IPS-20b (cell line): ENCODE results near the gene BMAL1.
A peak's percentile ranks its signal among the peaks of the same experiment; 100 is the strongest.
"Not testable (repeated sequence)": the region's sequence is repeated elsewhere in the genome, so short reads cannot be mapped to it uniquely, and the experiment has no call there.

Experiments
- H3K27ac ChIP-seq: one replicate; pipeline ENCODE4 v1.5.1; 2013; ENCODE audit warnings: low read length
- H3K27me3 ChIP-seq: 2 replicates; pipeline ENCODE4 v1.6.1; 2013; ENCODE audit warnings: mild to moderate bottlenecking, low read length, inconsistent platforms; ENCODE audit not compliant: insufficient read depth
- H3K36me3 ChIP-seq: 2 replicates; pipeline ENCODE4 v1.6.1; 2013; ENCODE audit warnings: low read depth, mild to moderate bottlenecking, inconsistent platforms, low read length, moderate library complexity; ENCODE audit not compliant: insufficient read depth
- H3K4me1 ChIP-seq: 2 replicates; pipeline ENCODE4 v1.6.1; 2013; ENCODE audit warnings: mild to moderate bottlenecking, control low read depth, inconsistent platforms, low read length, moderate library complexity; ENCODE audit not compliant: insufficient read depth
- H3K4me3 ChIP-seq: 2 replicates; pipeline ENCODE4 v1.5.1; 2013; ENCODE audit warnings: mild to moderate bottlenecking, low read length, inconsistent platforms
- H3K9ac ChIP-seq: 2 replicates; pipeline ENCODE4 v1.6.1; 2013; ENCODE audit warnings: low read depth, mild to moderate bottlenecking, inconsistent platforms, low read length, moderate library complexity
- H3K9me3 ChIP-seq: 2 replicates; pipeline ENCODE4 v1.6.1; 2013; ENCODE audit warnings: mild to moderate bottlenecking, low read depth, low read length, inconsistent platforms; ENCODE audit not compliant: insufficient read depth

BMAL1 gene

DNA sequence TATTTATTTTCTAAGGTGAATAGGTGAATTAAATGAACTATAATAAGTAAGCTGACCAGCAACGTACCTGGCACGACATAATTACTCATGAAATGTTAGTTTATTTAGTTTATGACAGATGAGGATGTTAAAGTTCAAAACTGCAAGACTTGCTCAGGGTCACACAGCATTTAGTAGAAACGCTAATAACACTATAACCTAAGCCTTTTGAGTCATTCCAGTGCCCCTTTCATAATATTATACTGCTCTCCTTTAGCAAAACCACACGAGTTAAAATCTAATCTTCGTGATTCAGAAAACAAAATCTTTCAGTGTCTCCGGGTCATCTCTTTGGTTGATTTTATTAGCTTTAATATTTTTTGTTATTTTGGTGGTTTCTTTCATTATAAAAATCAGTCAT, 145.8 kb downstream of the BMAL1 start:
- Histone ChIP-seq H3K27ac (no peak overlapping the region), H3K4me3 (no peak overlapping the region), H3K27me3 (no peaks in the 10 kb centered on the region), H3K9ac (no peak overlapping the region), H3K9me3 (peaks cover 23% of the 10 kb centered on the region), H3K4me1 (no peaks in the 10 kb centered on the region), H3K36me3 (no peaks in the 10 kb centered on the region)

DNA sequence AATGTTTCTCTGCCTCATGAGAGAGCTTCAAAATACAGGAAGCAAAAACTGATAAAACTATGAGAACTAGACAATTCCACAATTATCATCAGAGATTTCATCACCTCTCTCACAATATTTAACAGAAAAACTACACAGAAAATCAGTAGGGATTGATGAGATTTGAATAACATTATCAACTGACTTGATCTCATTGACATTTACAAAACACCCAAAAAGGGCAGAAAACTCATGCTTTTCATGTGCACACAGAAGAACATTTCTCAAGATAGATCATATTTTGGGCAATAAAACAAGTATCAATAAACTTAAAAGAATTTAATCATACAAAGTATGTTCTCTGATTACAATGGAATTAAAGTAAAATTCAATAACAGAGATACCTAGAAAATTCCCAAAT, 149.8 kb downstream of the BMAL1 start:
- H3K9me3 ChIP-seq, result peaks cover 43% of the 10 kb centered on the region
- no peaks in the 10 kb centered on the region for H3K36me3 ChIP-seq
- H3K4me1 ChIP-seq, result no peaks in the 10 kb centered on the region
- H3K27ac ChIP-seq, result no peak overlapping the region
- no peaks in the 10 kb centered on the region for H3K27me3 ChIP-seq
- H3K4me3 ChIP-seq, result no peak overlapping the region
- no peak overlapping the region for H3K9ac ChIP-seq

GRCh38 chr11:13429288-13429687, 151.7 kb downstream of the BMAL1 start:
- no peak overlapping the region for H3K4me3 ChIP-seq
- no peak overlapping the region for H3K9ac ChIP-seq
- no peaks in the 10 kb centered on the region for H3K27me3 ChIP-seq
- no peak overlapping the region for H3K27ac ChIP-seq
- no peaks in the 10 kb centered on the region for H3K36me3 ChIP-seq
- H3K9me3 ChIP-seq, result peaks cover 43% of the 10 kb centered on the region
- H3K4me1 ChIP-seq, result peaks cover 13% of the 10 kb centered on the region; the same call in 1 of the 2 replicates

DNA sequence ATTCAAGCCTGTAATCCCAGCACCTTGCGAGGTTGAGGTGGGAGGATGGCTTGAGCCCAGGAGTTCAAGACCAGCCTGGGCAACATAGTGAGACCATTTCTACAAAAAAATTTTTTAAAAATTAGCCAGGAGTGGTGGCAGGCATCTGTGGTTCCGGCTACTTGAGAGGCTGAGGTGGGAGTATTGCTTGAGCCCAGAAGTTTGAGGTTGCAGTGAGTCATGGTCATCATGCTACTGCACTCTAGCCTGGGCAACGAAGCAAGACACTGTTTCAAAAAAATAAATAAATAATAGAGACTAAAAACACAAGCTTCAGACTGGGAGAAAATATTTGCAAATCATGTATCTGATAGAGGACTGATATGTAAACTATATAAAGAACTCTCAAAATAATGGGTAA, 152.2 kb downstream of the BMAL1 start:
- H3K9me3 ChIP-seq, result peaks cover 43% of the 10 kb centered on the region
- no peak overlapping the region for H3K9ac ChIP-seq
- H3K4me3 ChIP-seq, result no peak overlapping the region
- peaks cover 16% of the 10 kb centered on the region; the same call in 1 of the 2 replicates for H3K4me1 ChIP-seq
- no peaks in the 10 kb centered on the region for H3K27me3 ChIP-seq
- H3K36me3 ChIP-seq, result no peaks in the 10 kb centered on the region
- no peak overlapping the region for H3K27ac ChIP-seq

DNA sequence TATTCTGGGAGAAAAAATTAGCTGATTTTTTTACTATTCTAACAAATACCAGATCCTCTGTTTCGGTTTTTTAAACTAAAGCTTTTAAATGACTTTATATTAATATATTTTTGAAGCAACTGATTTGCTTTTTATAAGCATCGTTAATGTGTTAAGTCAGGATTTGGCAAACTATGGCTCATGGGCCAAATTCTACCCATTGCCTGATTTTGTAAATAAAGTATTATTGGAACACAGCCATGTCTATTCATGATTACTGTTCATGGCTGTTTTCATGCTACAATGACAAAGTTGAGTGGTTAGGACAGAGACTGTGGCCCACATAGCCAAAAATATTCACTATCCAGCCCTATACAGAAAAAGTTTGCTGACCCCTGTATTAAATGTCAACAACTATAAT, 155.8 kb downstream of the BMAL1 start:
- H3K27me3 ChIP-seq, result no peaks in the 10 kb centered on the region
- H3K36me3 ChIP-seq, result no peaks in the 10 kb centered on the region
- peaks cover 18% of the 10 kb centered on the region; the same call in 1 of the 2 replicates for H3K4me1 ChIP-seq
- H3K4me3 ChIP-seq, result no peak overlapping the region
- no peak overlapping the region for H3K27ac ChIP-seq
- H3K9me3 ChIP-seq, result peaks cover 19% of the 10 kb centered on the region
- no peak overlapping the region; the same call in 1 of the 2 replicates for H3K9ac ChIP-seq

- Histone ChIP-seq H3K27me3 (no peaks in the 10 kb centered on the region), H3K4me1 (peaks cover 18% of the 10 kb centered on the region; the same call in 1 of the 2 replicates), H3K36me3 (no peaks in the 10 kb centered on the region), H3K9ac (peak overlapping the region; percentile 44; the same call in 1 of the 2 replicates), H3K9me3 (peaks cover 8% of the 10 kb centered on the region), H3K4me3 (peak overlapping the region; percentile 23; the same call in 1 of the 2 replicates), H3K27ac (no peak overlapping the region)
Observed at GRCh38 chr11:13434247-13435205, 156.9 kb downstream of the BMAL1 start.

- H3K36me3 ChIP-seq, H3K27me3 ChIP-seq, H3K9me3 ChIP-seq, H3K4me3 ChIP-seq, H3K27ac ChIP-seq, H3K9ac ChIP-seq: not testable (repeated sequence)
- peaks cover 22% of the 10 kb centered on the region; the same call in 1 of the 2 replicates for H3K4me1 ChIP-seq
Observed at GRCh38 chr11:13436836-13437235, 159.2 kb downstream of the BMAL1 start.
